ENCODE results near the gene CGNL1. TPM values are rescaled to one million over a fixed set of nuclear protein-coding genes. Genes with fewer than 3 reads are reported as not detected.

Gene CGNL1
- total RNA-seq, 2 donors from 2014 or later, result 16.8 to 26.0 TPM

- ATAC-seq (no peak), DNase-seq (no peak)
- intact Hi-C loops (cut with DNase I), result no loop called here
These were observed 63.1 kb downstream of the CGNL1 start for GRCh38 chr15:57439128-57440027.

DNA sequence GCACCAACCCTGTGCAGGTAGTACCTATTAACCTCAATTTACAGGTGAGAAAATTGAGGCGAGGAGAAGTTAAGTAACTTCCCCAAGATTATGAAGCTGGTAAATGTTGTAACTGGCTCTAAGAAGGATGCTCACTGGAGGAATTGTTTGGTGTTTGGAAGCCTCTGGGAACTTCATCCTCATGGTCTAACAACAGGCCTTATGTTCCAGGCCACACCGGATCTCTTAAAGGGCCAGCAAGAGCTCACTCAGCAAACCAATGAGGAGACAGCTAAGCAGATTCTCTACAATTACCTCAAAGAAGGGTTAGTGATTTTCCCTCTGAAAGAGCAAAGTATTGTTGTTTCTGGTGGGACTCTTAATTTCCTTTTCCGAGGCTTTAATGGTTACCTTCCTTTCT lies 63.9 kb downstream of the CGNL1 start:
- ATAC-seq (peak in 1 of 2 donors; percentile 17), DNase-seq (no peak)
- intact Hi-C loops (cut with DNase I), result no loop called here

DNA sequence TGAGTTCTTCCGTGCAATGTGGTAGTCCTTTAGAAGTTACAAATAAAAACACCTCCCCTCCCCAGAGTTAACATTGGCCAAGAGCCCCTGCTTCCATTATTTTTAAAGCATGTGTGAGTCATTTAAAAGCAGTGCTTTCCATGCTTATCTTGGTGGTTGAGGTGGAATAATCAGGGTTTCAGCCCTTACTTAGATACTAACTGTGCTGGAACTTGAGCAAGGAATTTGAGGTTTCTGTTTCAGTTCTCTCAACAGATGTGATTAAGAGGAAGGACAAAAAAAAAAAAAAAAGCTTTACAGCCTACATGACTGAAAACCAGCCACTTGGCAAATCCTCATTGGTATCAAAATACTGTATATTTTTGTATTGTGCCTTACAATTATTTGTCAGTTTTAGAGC lies 64.5 kb downstream of the CGNL1 start:
- intact Hi-C loops (cut with DNase I), result no loop called here
- ATAC-seq (peak; percentile 29 to 86), DNase-seq (no peak)

- intact Hi-C loops (cut with DNase I), result no loop called here
- DNase-seq (no peak), ATAC-seq (no peak)
These were observed 66.0 kb downstream of the CGNL1 start for GRCh38 chr15:57442335-57442734.

DNA sequence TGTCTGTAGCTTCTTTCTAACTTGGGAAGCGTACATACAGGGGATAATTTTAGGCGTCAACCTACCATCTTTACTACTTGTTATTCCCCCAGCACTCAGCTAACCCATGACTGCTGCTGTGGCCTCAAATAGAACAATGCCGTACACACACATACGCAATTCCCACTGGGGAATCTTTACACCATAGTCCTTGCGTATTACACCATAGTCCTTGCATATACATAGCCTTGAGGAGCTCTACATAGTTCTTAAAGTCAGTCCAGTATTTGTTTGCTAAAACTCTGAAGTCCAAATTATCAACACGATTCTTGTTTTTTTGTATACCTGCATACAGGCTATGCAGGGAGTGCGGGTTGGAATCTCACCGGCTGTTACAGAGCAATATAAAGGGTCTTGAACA lies 67.2 kb downstream of the CGNL1 start:
- intact Hi-C loops (cut with DNase I), result no loop called here
- ATAC-seq (no peak), DNase-seq (no peak)

DNA sequence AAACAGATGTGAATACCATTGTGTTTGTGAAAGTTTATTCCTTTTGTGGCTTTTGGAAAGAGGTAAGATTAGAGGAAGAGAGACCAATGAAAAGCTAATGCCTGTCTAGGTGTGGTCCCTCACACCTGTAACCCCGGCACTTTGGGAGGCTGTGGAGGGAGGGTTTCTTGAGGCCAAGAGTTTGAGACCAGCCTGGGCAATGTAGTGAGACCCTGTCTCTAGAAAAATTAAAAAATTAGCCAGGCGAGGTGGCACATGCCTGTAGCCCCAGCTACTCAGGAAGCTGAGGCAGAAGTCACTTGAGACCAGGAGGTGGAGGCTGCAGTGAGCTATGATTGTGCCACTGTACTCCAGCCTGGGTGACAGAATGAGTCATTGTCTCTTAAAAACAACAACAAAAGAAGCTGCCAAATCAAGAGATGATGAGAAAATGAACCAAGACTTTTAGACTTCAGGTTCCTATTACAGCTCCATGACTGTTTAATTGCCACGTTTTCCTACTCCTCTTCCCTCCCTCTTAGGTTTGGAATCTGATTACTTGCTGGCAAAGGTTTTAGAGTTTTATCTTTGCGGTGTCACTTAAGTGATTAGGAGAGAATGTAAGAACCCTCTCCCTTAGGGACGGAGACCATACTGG lies 68.7 kb downstream of the CGNL1 start:
- ATAC-seq, result peak in 1 of 2 donors; percentile 24
- no peak for DNase-seq
- intact Hi-C loops (cut with DNase I), result no loop called here

DNA sequence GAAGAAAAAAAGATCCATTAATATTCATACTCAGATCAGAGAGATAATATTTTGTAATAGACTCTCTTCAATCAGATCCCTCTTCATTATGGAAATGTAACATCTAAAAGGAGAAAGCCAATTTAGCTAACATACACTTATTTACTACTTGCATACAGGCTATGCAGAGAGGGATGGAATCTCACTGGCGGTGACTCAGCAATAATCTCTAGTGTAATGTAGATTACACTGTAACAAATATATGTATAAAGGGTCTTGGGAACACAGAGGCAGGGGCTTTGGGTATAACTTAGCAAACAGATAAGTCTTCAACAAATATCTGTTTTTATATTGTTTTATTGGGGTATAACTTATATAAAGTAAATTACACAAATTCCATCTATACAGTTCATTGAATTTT lies 69.6 kb downstream of the CGNL1 start:
- intact Hi-C loops (cut with DNase I), result no loop called here
- ATAC-seq, result peak in 1 of 2 donors; percentile 36

DNA sequence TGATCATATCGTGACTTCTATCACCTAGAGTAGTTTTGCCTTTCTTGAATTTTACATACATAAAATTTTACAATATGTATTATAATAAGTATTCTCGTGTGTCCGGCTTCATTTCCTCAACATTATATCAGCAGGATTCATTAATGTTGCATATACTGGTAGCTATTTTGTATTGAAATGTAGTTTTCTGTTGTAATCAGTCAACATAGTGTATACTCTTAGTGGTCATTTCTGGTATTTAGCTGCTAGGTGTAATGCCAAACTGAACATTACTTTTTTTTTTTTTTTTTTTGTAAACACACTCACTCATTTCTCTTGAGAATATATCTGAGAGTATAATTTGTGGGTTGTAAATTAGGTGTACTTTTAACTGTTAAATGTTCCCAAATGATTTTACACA lies 70.1 kb downstream of the CGNL1 start:
- ATAC-seq, result no peak
- intact Hi-C loops (cut with DNase I), result no loop called here

More for the DNA sequence above, 69.6 kb downstream of the CGNL1 start:
- no peak for DNase-seq

DNA sequence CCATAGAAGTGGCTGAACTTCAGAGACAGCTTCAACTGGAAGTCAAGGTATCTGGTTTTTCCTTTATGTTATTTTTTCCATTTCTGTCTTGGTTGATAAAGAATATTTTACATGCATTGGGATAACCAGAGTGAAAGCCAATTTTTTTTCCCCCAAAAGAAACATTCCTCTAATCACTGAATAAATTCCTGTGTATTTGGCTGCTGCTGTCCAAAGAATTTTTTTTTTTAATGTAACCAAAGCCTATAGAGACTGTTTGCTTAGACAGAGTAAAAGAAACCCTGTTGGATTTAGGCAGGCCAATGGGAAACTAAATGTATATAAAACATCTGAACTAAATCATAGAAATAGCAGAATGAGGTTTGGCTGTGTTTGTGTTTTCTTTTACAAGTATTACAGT lies 75.2 kb downstream of the CGNL1 start:
- ATAC-seq (no peak), DNase-seq (no peak)
- intact Hi-C loops (cut with DNase I), result no loop called here

More for the DNA sequence above, 70.1 kb downstream of the CGNL1 start:
- no peak for DNase-seq

DNA sequence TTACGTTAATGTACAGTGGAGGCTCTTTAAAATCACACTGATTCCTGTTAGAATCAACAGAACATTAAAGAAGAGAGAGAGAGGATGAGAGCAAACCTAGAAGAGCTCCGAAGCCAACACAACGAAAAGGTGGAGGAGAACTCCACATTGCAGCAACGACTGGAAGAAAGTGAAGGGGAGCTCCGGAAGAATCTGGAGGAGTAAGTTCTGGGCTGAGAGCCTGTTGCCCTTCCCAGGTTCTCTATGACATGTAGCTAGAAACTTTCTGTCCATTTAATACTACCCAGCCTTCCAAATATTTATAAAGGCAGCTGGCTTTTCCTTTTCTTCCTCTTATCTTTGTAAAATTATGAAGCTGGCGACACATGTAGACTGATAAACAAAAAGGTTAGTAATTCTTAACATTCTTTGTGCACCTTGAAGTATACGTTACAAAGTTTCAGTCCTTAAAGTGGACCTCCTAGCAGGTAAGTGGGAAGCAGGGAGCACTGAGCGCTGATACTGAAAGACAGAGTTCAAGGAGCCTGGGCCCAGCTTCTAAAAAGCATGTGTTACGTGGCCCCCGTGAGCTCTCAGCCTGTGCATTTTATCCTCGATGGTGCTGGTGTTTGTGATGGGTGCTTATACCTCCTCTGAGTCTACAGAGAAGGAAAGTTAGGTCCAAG lies 75.9 kb downstream of the CGNL1 start:
- intact Hi-C loops (cut with DNase I), result no loop called here
- ATAC-seq (peak in 1 of 2 donors; percentile 75), DNase-seq (no peak)

DNA sequence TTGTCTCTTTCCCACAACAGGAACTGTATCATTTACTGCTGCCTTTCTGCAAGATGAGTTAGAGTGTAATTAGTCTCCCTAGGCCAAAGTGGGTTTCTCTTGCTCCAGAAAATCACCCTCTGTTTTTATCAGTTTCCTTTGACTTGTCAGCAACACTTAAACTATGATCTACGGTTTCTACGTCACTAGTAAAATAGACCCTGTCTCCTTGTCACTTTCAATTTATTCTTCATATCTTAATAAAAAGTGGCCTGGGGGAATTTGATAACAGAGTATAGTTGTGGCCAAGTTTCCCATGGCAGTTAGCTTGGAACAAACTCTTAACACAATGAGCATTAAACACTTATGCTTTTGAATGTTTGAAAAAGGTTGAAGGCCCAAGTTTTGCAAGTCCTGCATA lies 79.6 kb downstream of the CGNL1 start:
- intact Hi-C loops (cut with DNase I), result no loop called here
- peak in 1 of 2 donors; percentile 27 for ATAC-seq
- no peak for DNase-seq

DNA sequence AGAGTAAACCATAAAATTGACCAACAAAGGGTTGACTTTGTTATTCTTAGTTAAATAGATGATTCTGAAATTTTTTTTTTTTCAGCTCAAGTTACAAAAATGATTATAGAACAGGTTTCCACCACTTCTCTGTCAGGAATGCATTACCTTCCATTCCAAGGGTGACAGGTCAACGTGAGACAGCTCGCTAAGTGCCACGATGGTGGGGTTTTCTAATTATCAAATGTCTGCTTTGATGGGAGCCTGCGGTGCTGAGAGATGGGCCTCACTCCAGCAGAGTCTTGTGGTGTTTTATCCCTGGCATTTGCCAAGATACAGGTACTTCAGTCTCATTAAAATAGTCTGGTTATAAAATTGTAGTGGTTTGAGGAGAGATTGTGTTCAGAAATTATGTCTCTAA lies 80.3 kb downstream of the CGNL1 start:
- ATAC-seq (no peak), DNase-seq (no peak)
- intact Hi-C loops (cut with DNase I), result no loop called here

GRCh38 chr15:57457726-57458125 lies 81.4 kb downstream of the CGNL1 start:
- ATAC-seq, result no peak
- no peak for DNase-seq
- intact Hi-C loops (cut with DNase I), result no loop called here

- ATAC-seq (peak in 1 of 2 donors; percentile 47), DNase-seq (peak; percentile 48)
- intact Hi-C loops (cut with DNase I), result no loop called here
These were observed 82.1 kb downstream of the CGNL1 start for GRCh38 chr15:57458356-57458781.

GRCh38 chr15:57460208-57460816 lies 84.0 kb downstream of the CGNL1 start:
- intact Hi-C loops (cut with DNase I), result no loop called here
- ATAC-seq, result no peak
- no peak for DNase-seq

GRCh38 chr15:57461541-57461940 lies 85.2 kb downstream of the CGNL1 start:
- DNase-seq, result no peak
- intact Hi-C loops (cut with DNase I), result no loop called here
- no peak for ATAC-seq

- peak in 1 of 2 donors; percentile 41 for ATAC-seq
- intact Hi-C loops (cut with DNase I), result no loop called here
- DNase-seq, result no peak
These were observed 86.1 kb downstream of the CGNL1 start for GRCh38 chr15:57462381-57462780.

GRCh38 chr15:57463360-57463759 lies 87.1 kb downstream of the CGNL1 start:
- ATAC-seq (peak in 1 of 2 donors; percentile 53), DNase-seq (no peak)
- intact Hi-C loops (cut with DNase I), result no loop called here

DNA sequence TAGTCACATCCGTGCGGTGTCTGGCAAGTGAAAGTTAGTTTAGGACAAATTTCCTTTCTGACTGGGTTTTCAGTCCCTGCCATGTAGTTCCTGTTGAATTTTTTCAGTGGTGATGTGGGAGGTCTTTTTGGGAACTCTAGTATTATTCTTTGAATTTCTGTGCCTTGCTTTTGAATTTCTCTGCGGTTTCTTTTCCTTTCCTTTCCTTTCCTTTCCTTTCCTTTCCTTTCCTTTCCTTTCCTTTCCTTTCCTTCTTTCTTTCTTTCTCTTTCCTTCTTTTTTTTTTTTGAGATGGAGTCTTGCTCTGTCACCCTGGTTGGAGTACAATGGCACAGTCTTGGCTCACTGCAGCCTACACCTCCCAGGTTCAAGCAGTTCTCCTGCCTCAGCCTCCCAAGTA lies 88.2 kb downstream of the CGNL1 start:
- ATAC-seq, result no peak
- no peak for DNase-seq
- intact Hi-C loops (cut with DNase I), result no loop called here

DNA sequence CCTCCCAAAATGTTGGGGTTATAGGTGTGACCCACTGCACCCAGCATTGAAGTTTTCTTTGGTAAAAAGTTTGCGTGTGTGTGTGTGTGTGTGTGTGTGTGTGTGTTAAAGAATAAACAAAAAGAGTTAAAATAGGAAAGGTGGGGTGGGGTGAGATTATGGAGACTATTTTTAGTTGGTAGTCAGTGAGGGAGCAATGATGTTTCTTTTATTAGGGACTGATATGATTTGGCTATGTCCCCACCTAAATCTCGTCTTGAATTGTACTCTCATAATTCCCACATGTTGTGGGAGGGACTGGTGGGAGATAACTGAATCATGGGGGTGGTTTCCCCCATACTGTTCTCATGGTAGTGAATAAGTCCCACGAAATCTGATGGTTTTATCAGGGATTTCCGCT lies 92.2 kb downstream of the CGNL1 start:
- intact Hi-C loops (cut with DNase I), result no loop called here
- ATAC-seq, result no peak

More for the DNA sequence above, 92.2 kb downstream of the CGNL1 start:
- DNase-seq, result no peak

Measured in left cardiac atrium (tissue), 4 donors.